ENCODE measurements around the gene DDX6. TPM values are rescaled to one million over a fixed set of nuclear protein-coding genes. Genes with fewer than 3 reads are reported as not detected.

Gene DDX6
- total and polyA plus RNA-seq, 2 of the 8 experiments (the other 6 are each of a cell fraction or from before 2014, with no cell fraction given), result 29.8 to 181 TPM

DNA sequence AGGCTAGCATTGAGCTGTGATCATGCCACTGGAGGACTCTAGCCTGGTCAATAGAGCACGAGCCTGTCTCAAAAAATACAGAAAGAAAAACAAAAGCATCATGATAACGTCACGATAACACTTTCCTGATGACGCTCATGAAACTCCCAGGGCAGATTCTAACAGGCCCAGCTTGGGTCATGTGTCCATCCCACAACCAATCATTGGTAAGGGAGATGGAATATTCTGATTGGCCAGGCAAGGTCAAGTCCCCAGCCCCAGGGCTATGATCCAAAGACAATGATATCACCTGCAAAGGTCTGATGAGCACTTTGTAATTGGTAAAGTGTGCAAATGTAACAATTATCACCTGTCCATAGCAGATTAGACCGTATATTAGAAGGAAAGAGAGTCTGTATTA, 21.5 kb upstream of the DDX6 start (continued):
- TF ChIP-seq, protein P1, sequence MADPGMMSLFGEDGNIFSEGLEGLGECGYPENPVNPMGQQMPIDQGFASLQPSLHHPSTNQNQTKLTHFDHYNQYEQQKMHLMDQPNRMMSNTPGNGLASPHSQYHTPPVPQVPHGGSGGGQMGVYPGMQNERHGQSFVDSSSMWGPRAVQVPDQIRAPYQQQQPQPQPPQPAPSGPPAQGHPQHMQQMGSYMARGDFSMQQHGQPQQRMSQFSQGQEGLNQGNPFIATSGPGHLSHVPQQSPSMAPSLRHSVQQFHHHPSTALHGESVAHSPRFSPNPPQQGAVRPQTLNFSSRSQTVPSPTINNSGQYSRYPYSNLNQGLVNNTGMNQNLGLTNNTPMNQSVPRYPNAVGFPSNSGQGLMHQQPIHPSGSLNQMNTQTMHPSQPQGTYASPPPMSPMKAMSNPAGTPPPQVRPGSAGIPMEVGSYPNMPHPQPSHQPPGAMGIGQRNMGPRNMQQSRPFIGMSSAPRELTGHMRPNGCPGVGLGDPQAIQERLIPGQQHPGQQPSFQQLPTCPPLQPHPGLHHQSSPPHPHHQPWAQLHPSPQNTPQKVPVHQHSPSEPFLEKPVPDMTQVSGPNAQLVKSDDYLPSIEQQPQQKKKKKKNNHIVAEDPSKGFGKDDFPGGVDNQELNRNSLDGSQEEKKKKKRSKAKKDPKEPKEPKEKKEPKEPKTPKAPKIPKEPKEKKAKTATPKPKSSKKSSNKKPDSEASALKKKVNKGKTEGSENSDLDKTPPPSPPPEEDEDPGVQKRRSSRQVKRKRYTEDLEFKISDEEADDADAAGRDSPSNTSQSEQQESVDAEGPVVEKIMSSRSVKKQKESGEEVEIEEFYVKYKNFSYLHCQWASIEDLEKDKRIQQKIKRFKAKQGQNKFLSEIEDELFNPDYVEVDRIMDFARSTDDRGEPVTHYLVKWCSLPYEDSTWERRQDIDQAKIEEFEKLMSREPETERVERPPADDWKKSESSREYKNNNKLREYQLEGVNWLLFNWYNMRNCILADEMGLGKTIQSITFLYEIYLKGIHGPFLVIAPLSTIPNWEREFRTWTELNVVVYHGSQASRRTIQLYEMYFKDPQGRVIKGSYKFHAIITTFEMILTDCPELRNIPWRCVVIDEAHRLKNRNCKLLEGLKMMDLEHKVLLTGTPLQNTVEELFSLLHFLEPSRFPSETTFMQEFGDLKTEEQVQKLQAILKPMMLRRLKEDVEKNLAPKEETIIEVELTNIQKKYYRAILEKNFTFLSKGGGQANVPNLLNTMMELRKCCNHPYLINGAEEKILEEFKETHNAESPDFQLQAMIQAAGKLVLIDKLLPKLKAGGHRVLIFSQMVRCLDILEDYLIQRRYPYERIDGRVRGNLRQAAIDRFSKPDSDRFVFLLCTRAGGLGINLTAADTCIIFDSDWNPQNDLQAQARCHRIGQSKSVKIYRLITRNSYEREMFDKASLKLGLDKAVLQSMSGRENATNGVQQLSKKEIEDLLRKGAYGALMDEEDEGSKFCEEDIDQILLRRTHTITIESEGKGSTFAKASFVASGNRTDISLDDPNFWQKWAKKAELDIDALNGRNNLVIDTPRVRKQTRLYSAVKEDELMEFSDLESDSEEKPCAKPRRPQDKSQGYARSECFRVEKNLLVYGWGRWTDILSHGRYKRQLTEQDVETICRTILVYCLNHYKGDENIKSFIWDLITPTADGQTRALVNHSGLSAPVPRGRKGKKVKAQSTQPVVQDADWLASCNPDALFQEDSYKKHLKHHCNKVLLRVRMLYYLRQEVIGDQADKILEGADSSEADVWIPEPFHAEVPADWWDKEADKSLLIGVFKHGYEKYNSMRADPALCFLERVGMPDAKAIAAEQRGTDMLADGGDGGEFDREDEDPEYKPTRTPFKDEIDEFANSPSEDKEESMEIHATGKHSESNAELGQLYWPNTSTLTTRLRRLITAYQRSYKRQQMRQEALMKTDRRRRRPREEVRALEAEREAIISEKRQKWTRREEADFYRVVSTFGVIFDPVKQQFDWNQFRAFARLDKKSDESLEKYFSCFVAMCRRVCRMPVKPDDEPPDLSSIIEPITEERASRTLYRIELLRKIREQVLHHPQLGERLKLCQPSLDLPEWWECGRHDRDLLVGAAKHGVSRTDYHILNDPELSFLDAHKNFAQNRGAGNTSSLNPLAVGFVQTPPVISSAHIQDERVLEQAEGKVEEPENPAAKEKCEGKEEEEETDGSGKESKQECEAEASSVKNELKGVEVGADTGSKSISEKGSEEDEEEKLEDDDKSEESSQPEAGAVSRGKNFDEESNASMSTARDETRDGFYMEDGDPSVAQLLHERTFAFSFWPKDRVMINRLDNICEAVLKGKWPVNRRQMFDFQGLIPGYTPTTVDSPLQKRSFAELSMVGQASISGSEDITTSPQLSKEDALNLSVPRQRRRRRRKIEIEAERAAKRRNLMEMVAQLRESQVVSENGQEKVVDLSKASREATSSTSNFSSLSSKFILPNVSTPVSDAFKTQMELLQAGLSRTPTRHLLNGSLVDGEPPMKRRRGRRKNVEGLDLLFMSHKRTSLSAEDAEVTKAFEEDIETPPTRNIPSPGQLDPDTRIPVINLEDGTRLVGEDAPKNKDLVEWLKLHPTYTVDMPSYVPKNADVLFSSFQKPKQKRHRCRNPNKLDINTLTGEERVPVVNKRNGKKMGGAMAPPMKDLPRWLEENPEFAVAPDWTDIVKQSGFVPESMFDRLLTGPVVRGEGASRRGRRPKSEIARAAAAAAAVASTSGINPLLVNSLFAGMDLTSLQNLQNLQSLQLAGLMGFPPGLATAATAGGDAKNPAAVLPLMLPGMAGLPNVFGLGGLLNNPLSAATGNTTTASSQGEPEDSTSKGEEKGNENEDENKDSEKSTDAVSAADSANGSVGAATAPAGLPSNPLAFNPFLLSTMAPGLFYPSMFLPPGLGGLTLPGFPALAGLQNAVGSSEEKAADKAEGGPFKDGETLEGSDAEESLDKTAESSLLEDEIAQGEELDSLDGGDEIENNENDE (IDR thresholded peaks at IDR 0.05; ENCODE audit: insufficient replicate concordance, low read length), result no peak
- TF ChIP-seq GABPA (IDR thresholded peaks at IDR 0.05; ENCODE audit: borderline replicate concordance, insufficient read depth, low read length), result no peak
- TF ChIP-seq BACH1 (IDR thresholded peaks at IDR 0.05; ENCODE audit: low read length), result no peak
- TF ChIP-seq CHD2 (IDR thresholded peaks at IDR 0.05; ENCODE audit: low read length), result no peak
- TF ChIP-seq KDM4A (IDR thresholded peaks at IDR 0.05; ENCODE audit: low read depth, low read length, severe bottlenecking), result no peak
- no peak for TF ChIP-seq JUND (IDR thresholded peaks at IDR 0.05; ENCODE audit: low read length)
- TF ChIP-seq SIRT6 (IDR thresholded peaks at IDR 0.05; ENCODE audit: low read length), result no peak
- no peak for TF ChIP-seq CBX8 (IDR thresholded peaks at IDR 0.05; ENCODE audit: borderline replicate concordance, low read depth, low read length)
- TF ChIP-seq ZNF274 (IDR thresholded peaks at IDR 0.05; ENCODE audit: borderline replicate concordance, extremely low read depth, low read length), result no peak
- no peak for TF ChIP-seq CHD1 (IDR thresholded peaks at IDR 0.05; ENCODE audit: low read depth, low read length)
- TF ChIP-seq TBP (IDR thresholded peaks at IDR 0.05; ENCODE audit: low read depth, low read length), result no peak
- no peak for TF ChIP-seq TAF7 (optimal IDR thresholded peaks at IDR 0.05; ENCODE audit: borderline replicate concordance, low read depth, low read length)
- TF ChIP-seq SIX5 (IDR thresholded peaks at IDR 0.05; ENCODE audit: low read depth, low read length), result no peak
